ENCODE measurements around the gene GRIK3.
A peak's percentile ranks its signal among the peaks of the same experiment; 100 is the strongest.
"Not testable (repeated sequence)": the region's sequence is repeated elsewhere in the genome, so short reads cannot be mapped to it uniquely, and the experiment has no call there.

GRIK3 gene

GRCh38 chr1:36934061-36934460 lies 100.3 kb downstream of the GRIK3 start:
- DNase-seq = no peak

GRCh38 chr1:36927826-36928225 lies 106.5 kb downstream of the GRIK3 start:
- DNase-seq = no peak

GRCh38 chr1:36925251-36925650 lies 109.1 kb downstream of the GRIK3 start:
- no peak for DNase-seq

GRCh38 chr1:36924282-36924811 lies 110.0 kb downstream of the GRIK3 start:
- DNase-seq = peak; percentile 38 to 51

GRCh38 chr1:36922593-36923426 lies 111.5 kb downstream of the GRIK3 start:
- DNase-seq = no peak

DNA sequence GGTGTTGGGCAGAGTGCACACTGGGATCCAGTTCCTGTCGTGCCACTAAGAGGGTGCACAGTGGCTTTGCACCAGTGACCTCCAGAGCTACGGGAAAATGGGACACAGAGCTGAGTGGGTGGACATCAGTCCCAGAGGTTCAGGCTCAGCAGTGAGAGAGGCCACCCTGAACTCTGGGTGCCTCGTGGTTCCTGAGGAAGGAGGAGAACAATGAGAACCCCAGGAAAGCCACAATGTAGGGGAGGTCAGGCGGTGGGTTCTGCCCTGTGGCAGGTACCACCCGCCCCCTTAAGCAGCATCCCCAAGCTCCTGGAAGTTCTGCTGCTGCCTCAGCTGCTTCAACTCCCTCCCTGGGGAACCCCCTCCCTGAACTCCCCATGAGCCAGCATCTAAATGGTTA lies 112.2 kb downstream of the GRIK3 start:
- DNase-seq = no peak

- no peak for DNase-seq
These were observed 113.4 kb downstream of the GRIK3 start for GRCh38 chr1:36920801-36921405.

DNA sequence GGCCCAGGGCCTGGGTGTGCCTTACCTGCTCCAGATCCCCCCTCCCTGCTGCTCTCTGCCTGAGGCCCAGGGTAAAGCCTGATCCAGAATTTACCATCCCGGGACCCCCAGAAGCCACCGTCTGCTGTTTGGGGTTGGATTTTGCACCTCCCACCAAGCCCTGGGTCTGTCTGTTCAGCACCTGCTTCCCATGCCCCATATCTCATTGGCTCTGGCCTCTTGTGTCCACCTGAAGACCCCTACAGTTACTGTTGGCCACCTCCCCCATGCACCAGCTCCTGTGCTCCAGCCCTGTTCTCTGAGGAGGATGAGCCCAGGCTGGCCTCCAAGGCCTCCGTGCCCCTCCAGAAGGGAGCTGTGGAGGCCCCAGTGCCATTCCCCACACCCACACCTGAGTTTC lies 113.9 kb downstream of the GRIK3 start:
- no peak for DNase-seq

DNA sequence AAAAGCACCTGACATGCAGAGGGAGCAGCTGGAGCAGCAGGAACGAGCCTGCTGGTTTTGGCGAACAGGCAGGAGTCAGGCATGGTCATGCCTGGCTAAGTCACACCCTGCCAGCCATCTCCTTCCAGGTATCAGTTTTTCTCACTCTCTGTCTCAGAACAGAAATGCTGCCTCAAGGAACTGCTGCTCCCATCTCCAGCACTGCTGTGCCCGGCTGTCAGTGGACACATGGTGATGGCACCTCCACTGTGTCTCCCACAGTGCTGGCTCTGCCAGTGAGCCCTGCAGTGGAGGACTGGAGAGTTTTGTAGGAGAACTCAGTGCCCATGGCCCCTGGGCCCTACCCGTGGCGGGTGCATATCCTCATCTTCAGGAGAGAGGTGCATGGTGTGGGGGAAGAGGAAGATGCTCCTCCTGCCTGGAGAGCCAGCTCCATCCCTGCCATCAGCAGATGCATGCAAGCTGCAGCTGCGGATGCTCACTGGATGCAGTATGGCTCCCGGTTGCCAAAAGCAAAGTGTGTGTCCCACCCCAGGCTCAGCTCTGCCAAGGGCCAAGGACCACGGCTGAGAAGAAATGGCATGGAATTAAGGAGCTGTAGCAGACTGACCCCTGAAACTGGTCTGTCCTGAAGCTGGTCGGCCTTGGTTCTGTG lies 114.7 kb downstream of the GRIK3 start:
- no peak for DNase-seq

GRCh38 chr1:36918604-36919003 lies 115.7 kb downstream of the GRIK3 start:
- no peak for DNase-seq

DNA sequence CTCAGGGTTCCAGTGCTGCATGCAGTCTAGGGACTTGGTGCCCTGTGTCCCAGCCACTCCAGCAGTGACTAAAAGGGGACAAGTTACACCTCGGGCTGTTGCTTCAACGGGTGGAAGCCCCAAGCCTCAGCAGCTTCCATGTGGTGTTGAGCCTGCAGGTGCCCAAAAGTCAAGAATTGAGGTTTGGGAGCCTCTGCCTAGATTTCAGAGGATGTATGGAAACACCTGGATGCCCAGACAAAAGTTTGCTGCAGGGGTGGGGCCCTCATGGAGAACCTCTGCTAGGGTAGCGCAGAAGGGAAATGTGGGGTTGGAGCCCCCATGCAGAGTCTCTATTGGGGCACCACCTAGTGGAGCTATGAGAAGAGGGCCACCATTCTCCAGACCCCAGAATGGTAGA lies 117.8 kb downstream of the GRIK3 start:
- not testable (repeated sequence) for DNase-seq

GRCh38 chr1:36913484-36914060 lies 120.7 kb downstream of the GRIK3 start:
- DNase-seq = no peak

GRCh38 chr1:36913016-36913415 lies 121.3 kb downstream of the GRIK3 start:
- DNase-seq = no peak

DNA sequence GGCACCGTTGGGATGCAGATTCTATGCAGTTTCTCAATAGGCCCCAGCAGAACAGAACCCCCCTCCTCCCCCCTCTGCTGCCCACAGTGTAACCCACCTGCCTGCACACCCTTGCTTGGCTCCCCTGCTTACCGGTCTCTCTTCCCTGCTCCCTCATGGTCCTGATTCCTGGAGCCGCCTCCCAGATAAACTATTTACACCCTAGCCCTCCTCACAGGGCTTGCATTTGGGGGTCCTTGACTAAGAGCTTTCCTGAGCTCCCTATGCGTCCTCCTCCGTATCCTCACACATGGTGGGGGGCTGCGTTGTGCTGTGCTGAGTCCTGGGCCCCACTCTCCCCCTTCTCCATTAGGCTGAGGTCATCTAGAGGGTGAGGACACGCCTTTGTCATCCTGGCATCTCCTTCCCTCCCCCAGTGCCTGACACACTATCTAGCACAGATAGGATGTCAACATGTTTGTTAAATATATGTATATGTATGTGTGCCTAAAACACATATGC lies 121.9 kb downstream of the GRIK3 start:
- DNase-seq = no peak

GRCh38 chr1:36911561-36912364 lies 122.6 kb downstream of the GRIK3 start:
- no peak for DNase-seq

GRCh38 chr1:36910886-36911540 lies 123.3 kb downstream of the GRIK3 start:
- no peak for DNase-seq

- DNase-seq = no peak
These were observed 124.2 kb downstream of the GRIK3 start for GRCh38 chr1:36909946-36910725.

GRCh38 chr1:36909359-36909758 lies 125.0 kb downstream of the GRIK3 start:
- DNase-seq = not testable (repeated sequence)

- DNase-seq = no peak
These were observed 126.2 kb downstream of the GRIK3 start for GRCh38 chr1:36908096-36908495.

DNA sequence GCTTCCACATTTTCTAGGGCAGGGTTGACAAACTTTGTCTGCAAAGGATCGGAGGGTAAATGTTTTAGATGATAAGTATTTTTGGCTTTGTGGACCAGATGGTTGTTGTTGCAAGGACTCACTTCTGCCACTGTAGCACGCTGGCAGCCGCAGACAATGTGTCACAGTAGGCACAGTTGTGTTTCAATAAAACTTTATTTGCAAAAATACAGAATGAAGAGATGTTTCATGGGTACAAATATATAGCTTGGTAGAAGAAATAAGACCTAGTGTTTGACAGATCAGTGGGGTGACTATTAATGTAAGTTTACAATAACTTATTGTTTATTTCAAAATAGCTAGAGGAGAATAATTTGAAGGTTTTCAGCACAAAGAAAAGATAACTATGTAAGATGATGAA lies 127.8 kb downstream of the GRIK3 start:
- DNase-seq = no peak

- no peak for DNase-seq
These were observed 128.4 kb downstream of the GRIK3 start for GRCh38 chr1:36905941-36906340.
